ENCODE data around the gene ATP1A2. TPM values are rescaled to one million over a fixed set of nuclear protein-coding genes. Genes with fewer than 3 reads are reported as not detected.

ATP1A2 gene
- total and polyA plus RNA-seq, 2 of the 8 experiments (the other 6 are each of a cell fraction or from before 2014, with no cell fraction given): 39.7 to 40.8 TPM

- TF ChIP-seq, protein P1, sequence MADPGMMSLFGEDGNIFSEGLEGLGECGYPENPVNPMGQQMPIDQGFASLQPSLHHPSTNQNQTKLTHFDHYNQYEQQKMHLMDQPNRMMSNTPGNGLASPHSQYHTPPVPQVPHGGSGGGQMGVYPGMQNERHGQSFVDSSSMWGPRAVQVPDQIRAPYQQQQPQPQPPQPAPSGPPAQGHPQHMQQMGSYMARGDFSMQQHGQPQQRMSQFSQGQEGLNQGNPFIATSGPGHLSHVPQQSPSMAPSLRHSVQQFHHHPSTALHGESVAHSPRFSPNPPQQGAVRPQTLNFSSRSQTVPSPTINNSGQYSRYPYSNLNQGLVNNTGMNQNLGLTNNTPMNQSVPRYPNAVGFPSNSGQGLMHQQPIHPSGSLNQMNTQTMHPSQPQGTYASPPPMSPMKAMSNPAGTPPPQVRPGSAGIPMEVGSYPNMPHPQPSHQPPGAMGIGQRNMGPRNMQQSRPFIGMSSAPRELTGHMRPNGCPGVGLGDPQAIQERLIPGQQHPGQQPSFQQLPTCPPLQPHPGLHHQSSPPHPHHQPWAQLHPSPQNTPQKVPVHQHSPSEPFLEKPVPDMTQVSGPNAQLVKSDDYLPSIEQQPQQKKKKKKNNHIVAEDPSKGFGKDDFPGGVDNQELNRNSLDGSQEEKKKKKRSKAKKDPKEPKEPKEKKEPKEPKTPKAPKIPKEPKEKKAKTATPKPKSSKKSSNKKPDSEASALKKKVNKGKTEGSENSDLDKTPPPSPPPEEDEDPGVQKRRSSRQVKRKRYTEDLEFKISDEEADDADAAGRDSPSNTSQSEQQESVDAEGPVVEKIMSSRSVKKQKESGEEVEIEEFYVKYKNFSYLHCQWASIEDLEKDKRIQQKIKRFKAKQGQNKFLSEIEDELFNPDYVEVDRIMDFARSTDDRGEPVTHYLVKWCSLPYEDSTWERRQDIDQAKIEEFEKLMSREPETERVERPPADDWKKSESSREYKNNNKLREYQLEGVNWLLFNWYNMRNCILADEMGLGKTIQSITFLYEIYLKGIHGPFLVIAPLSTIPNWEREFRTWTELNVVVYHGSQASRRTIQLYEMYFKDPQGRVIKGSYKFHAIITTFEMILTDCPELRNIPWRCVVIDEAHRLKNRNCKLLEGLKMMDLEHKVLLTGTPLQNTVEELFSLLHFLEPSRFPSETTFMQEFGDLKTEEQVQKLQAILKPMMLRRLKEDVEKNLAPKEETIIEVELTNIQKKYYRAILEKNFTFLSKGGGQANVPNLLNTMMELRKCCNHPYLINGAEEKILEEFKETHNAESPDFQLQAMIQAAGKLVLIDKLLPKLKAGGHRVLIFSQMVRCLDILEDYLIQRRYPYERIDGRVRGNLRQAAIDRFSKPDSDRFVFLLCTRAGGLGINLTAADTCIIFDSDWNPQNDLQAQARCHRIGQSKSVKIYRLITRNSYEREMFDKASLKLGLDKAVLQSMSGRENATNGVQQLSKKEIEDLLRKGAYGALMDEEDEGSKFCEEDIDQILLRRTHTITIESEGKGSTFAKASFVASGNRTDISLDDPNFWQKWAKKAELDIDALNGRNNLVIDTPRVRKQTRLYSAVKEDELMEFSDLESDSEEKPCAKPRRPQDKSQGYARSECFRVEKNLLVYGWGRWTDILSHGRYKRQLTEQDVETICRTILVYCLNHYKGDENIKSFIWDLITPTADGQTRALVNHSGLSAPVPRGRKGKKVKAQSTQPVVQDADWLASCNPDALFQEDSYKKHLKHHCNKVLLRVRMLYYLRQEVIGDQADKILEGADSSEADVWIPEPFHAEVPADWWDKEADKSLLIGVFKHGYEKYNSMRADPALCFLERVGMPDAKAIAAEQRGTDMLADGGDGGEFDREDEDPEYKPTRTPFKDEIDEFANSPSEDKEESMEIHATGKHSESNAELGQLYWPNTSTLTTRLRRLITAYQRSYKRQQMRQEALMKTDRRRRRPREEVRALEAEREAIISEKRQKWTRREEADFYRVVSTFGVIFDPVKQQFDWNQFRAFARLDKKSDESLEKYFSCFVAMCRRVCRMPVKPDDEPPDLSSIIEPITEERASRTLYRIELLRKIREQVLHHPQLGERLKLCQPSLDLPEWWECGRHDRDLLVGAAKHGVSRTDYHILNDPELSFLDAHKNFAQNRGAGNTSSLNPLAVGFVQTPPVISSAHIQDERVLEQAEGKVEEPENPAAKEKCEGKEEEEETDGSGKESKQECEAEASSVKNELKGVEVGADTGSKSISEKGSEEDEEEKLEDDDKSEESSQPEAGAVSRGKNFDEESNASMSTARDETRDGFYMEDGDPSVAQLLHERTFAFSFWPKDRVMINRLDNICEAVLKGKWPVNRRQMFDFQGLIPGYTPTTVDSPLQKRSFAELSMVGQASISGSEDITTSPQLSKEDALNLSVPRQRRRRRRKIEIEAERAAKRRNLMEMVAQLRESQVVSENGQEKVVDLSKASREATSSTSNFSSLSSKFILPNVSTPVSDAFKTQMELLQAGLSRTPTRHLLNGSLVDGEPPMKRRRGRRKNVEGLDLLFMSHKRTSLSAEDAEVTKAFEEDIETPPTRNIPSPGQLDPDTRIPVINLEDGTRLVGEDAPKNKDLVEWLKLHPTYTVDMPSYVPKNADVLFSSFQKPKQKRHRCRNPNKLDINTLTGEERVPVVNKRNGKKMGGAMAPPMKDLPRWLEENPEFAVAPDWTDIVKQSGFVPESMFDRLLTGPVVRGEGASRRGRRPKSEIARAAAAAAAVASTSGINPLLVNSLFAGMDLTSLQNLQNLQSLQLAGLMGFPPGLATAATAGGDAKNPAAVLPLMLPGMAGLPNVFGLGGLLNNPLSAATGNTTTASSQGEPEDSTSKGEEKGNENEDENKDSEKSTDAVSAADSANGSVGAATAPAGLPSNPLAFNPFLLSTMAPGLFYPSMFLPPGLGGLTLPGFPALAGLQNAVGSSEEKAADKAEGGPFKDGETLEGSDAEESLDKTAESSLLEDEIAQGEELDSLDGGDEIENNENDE (IDR thresholded peaks at IDR 0.05; ENCODE audit: insufficient replicate concordance, low read length): no peak
- TF ChIP-seq CREB1 (IDR thresholded peaks at IDR 0.05) (peak; percentile 41; the same call in 1 of the 2 replicates), BRCA1 (IDR thresholded peaks at IDR 0.05; ENCODE audit: low read depth, low read length) (no peak), EZH2 (IDR thresholded peaks at IDR 0.05; ENCODE audit: low read depth, low read length, severe bottlenecking) (no peak), KDM5A (IDR thresholded peaks at IDR 0.05; ENCODE audit: low read length) (no peak), RNF2 (IDR thresholded peaks at IDR 0.05; ENCODE audit: borderline replicate concordance, low read depth, low read length, missing control alignments, poor library complexity, severe bottlenecking) (no peak), POLR2A (IDR thresholded peaks at IDR 0.05; ENCODE audit: control extremely low read depth in 1 of 2, low read depth in 2 of 2, low read length in 2 of 2) (no peak), TAF7 (optimal IDR thresholded peaks at IDR 0.05; ENCODE audit: borderline replicate concordance, low read depth, low read length) (no peak), NRF1 (IDR thresholded peaks at IDR 0.05; ENCODE audit: low read depth, low read length) (no peak), YY1 (IDR thresholded peaks at IDR 0.05; ENCODE audit: low read depth, low read length) (peak; percentile 68; the same call in 1 of the 2 replicates)
These were observed 14.4 kb upstream of the ATP1A2 start (continued) for GRCh38 chr1:160101037-160101716.
